Activated T-cell treated with anti-CD3 and anti-CD28 coated beads for 1 hour (primary cell): ENCODE data around the gene ZNF653.
"Not testable (repeated sequence)": the region's sequence is repeated elsewhere in the genome, so short reads cannot be mapped to it uniquely, and the experiment has no call there.

Experiments
- DNase-seq: peaks from one replicate; pipeline ENCODE4 v3.0.0-alpha.2; 2020; ENCODE audit warnings: low read depth

Gene ZNF653

GRCh38 chr19:11456659-11457058 is 49.0 kb downstream of the ZNF653 start:
- no peak for DNase-seq

GRCh38 chr19:11455233-11455554 is 50.4 kb downstream of the ZNF653 start:
- not testable (repeated sequence) for DNase-seq

GRCh38 chr19:11453468-11454341 is 51.9 kb downstream of the ZNF653 start:
- no peak for DNase-seq

- DNase-seq, result no peak
These were observed 52.9 kb downstream of the ZNF653 start for GRCh38 chr19:11452620-11453310.

GRCh38 chr19:11451871-11452619 is 53.6 kb downstream of the ZNF653 start:
- no peak for DNase-seq

GRCh38 chr19:11451327-11451870 is 54.2 kb downstream of the ZNF653 start:
- DNase-seq, result no peak

- no peak for DNase-seq
These were observed 54.9 kb downstream of the ZNF653 start for GRCh38 chr19:11450570-11451326.

GRCh38 chr19:11448923-11449554 is 56.6 kb downstream of the ZNF653 start:
- no peak for DNase-seq

GRCh38 chr19:11448410-11448809 is 57.2 kb downstream of the ZNF653 start:
- no peak for DNase-seq

- DNase-seq, result no peak
These were observed 58.0 kb downstream of the ZNF653 start for GRCh38 chr19:11447347-11448262.

- peak; percentile 54 for DNase-seq
These were observed 58.9 kb downstream of the ZNF653 start for GRCh38 chr19:11446652-11447301.

- DNase-seq, result no peak
These were observed 59.4 kb downstream of the ZNF653 start for GRCh38 chr19:11446271-11446651.

- no peak for DNase-seq
These were observed 60.5 kb downstream of the ZNF653 start for GRCh38 chr19:11445141-11445540.

- DNase-seq, result no peak
These were observed 61.6 kb downstream of the ZNF653 start for GRCh38 chr19:11444059-11444458.

- no peak for DNase-seq
These were observed 67.7 kb downstream of the ZNF653 start for GRCh38 chr19:11437955-11438354.

GRCh38 chr19:11435833-11436313 is 69.8 kb downstream of the ZNF653 start:
- no peak for DNase-seq

- DNase-seq, result peak; percentile 95
These were observed 70.4 kb downstream of the ZNF653 start, which contains the start of the genes ODAD3 and PRKCSH for GRCh38 chr19:11435057-11435832. Gene ODAD3, minus strand, starts transcription at chr19:11435121. Its CDS starts 105 bp downstream, at chr19:11435016. Gene PRKCSH, plus strand, starts transcription at chr19:11435635. Its CDS starts 483 bp downstream, at chr19:11436118.

- no peak for DNase-seq
These were observed 71.0 kb downstream of the ZNF653 start for GRCh38 chr19:11434703-11435056.
